T-helper 2 cell (primary cell): ENCODE data around the gene ADCY2.

Experiments
- DNase-seq, 5 experiments: peaks; one replicate each; pipeline versions ENCODE4 v3.0.0 to v3.0.0-alpha.2; 2012 to 2022
- total RNA-seq, 2 donors: gene quantifications; one replicate each; lab custom pipeline; 2026; lab: John Stamatoyannopoulos, UW

Gene ADCY2
- total RNA-seq, result 0 reads per million in 2 donors

DNA sequence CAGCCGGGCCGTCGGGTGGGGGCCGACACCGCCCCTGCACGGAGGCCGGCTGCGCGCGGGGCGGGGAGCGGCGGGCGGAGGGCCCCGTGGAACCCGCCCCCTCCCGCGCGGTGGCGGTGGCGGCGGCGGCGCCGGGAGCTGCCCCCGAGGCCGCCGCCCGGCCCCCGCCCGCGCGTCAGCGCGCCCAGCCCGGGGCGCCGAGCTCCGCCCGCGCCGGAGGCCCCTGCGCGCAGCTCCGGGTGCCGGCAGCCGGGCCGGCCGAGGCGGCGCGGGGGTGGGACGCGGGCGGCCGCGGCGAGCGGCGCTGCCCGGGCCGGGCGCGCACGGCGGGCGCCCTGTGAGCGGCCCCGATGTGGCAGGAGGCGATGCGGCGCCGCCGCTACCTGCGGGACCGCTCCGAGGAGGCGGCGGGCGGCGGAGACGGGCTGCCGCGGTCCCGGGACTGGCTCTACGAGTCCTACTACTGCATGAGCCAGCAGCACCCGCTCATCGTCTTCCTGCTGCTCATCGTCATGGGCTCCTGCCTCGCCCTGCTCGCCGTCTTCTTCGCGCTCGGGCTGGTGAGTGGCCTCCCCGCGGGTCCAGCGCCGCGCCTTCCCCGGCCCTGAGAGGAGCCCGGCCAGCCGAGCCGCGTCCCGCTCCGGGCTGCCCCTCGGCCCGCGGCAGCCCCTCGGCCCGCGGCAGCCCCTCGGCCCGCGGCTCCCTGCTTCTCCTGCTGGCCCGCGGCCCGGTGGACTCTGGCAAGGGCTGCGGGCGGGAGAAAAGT is at the start of gene ADCY2:
Gene ADCY2, plus strand, starts transcription at position 192 of the 766 bp plus-strand sequence. Its CDS starts 159 bp downstream, at position 351.
- DNase-seq, result peak in 1 of 5 experiments; percentile 22

DNA sequence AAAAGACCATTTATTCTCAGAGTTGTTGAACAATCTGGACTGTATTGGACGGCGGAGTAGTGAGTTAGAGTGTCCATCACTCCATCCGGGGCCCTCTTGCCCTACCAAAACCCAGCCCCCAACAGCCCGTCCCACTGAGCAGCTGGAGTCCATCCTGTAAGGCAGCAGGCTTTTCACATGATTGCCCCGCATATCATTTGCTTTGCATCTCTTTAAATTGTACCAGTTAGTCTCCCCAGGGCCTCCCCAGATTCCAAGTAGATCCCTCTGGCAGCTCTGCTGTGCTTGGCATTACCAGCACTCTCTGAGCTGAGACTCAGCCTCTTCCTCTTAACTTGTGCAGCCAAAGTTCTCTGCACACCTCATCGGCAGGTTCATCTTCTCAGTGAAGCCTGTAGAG is 48.6 kb upstream of the ADCY2 start:
- DNase-seq, result no peak

DNA sequence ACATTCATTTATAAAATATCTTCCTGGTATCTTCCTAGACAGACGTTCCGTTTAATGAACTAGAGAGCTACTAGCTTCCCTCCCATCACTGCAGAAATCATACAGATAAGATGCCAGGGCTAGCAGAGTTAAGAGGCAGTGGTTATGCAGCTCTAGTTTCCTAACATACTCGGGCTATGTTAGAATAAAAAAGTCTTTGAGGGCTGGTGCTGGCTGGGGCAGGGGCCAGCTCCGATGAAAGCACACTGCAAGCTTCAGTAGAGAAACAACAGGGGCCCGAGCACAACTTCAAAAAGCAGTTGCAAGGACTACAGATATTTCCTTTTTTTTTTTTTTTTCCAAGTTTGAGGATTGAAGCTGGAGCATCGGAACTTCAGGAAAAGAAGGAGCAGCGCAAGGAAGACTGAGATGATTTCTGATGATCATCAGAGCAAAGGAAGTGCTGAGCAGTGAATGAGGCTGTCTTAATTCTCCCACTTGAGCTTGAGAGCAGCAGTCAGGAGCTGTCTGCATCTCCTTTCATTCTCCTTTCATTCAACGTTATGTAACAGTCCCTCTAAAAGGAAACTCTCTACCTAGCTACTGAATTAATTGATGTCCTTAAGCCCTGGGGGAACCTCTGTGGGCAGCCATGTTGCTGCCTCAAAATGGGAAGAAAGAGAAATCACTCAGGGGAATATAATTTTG is 47.6 kb upstream of the ADCY2 start:
- no peak for DNase-seq

DNA sequence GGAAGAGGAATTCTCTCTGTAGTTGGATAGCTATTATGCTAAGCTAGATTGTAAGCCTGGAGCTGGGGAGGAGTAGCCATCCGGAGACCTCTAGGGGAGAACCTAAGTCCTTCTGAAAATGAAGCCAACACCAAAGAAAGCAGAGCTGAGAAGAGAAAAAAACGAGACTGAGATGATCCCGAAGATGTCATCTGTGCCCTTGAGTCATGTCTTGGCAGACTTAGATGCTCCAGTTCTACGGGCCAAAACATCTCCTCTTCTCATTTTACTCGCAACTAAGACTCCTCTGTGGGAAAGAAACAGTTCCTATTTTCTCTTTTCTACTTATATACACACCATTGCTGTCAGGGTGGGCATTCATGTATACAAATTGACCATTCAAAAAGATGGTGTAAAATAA is 34.3 kb upstream of the ADCY2 start:
- no peak for DNase-seq

DNA sequence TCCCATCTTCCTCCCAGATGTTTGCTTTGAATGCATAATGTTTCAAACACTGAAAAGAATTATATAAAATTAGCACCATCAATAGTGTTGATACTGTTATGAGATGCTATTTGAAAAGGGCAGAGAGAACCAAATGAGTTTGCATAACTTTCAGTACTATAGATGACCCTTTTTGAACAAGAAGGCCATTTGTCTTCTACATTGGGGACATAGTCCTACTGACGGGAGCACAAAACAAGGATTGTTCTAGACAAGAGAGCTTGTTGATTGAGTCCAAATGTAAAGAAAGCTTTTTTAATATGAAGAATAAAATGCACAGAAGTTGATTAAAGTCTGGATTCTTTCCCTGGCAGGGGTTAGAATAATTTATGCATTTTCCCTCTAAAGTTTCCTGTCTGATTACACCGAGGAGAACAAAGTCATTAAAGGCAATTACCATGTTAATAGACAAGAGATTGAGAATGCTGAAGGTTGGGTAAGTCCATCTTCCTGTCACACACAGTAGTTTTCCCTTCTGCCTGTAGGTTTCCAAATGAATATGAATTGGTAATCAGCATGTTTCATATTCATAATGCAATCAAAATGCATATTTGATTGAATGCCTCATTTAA is 32.8 kb upstream of the ADCY2 start:
- DNase-seq, result no peak

DNA sequence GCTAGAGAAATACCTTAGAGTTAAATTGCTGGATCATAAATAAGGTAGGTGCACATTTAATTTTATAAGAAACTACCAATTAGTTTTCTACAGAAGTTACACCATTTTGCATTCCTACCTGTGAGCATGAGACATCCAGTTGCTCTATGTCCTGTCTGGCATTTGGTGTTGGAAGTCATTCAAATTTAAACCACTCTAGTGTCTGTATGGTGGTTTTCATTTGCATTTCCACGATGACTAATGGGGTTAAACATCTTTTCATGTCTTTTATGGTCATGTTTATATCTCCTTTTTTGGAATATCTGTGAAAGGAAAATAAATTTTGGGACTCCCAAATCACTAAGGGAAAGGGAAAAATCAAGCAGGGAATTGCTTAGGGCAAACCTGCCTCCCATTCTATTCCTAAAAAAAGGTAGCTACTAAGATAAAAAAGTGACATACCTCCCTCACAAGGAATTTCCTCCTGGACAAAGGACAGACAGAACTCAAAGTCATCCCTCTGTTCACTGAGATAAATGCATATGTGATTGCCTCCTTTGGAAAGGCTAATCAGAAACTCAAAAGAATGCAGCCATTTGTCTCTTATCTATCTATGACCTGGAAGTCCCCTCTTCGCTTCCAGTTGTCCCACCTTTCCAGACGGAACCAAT is 31.6 kb upstream of the ADCY2 start:
- no peak for DNase-seq

DNA sequence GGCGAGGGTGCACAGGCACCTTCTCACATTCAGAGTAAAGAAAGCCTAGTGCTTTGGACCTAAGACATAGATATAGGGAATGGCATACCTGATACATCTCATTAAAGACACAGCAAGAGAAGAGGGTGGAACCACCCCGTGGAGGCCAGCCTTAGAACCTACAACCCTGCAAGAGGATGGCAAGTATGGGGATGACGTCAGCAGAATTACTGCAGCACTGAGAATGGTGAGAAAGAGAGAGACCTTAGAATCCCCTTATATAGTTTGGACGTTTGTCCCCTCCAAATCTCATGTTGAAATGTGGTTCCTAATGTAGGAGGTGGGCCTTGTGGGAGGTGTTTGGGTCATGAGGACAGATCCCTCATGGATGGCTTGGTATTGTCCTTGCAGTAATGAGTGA is 28.2 kb upstream of the ADCY2 start:
- DNase-seq, result no peak

DNA sequence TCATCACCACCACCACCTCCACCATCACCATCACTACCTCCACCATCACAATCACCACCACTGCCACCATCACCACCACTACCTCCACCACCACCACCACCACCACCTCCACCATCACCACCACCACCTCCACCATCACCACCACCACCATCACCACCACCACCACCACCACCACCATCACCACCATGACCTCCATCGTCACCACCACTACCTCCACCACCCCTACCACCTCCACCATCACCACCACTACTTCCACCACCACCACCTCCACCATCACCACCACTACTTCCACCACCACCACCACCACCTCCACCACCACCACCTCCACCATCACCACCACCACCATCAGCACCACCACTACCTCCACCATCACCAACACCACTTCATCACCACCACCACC is 23.5 kb upstream of the ADCY2 start:
- no peak for DNase-seq

DNA sequence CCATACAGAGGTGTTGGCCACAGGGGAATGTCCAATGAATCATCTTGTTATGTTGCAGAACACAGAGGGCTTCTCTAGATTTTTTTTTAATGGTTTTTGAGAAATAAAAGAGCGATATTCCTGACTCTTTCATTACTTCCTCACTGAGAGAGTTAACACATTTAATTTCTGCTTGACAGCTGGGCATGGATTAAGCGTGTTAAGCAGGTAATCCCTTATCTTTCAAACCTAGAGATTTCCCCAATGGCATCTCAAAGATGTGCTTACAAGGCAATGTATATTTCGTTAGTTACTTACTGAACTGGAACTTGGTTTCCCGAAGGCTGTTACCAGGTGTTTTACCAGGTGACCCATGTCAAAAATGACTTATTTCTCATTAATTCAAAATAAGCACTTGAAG is 21.8 kb upstream of the ADCY2 start:
- DNase-seq, result no peak

DNA sequence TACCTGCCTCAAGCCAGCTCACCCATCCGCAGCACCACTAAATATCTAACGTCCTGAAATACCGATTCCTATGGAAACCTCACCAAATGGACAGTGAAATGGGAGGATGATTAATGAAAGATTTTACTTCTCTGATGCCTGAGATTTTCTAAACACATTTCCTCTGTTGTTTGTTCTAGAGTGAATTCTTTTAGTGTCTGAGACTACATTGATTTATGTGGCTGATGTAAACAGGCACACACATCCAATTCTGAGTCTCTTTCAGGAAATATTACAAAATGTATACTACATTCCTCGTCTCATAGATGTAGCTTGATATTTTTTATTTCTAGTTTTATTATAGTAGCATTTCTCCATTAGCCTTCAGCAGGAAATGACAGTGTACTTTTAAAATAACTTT is 20.5 kb upstream of the ADCY2 start:
- no peak for DNase-seq

DNA sequence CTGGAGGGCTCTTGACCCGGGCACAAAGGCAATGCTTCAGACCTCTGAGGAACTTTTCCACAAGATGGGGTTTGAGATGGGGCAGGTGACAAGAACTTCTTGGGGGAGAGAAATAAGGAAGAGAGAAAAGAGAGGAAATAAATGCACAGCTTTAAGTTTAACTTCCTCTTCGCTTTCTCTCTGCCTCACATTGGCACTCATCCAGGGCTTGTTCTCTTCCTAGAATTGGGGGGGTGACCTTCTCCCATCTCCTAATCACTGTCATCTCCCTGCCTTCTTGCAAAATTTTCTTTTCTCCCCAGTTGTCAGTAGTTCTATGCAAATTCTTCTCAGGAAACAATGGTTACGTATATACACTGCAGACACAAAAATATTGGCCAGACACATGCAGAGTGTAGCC is 19.1 kb upstream of the ADCY2 start:
- no peak for DNase-seq

DNA sequence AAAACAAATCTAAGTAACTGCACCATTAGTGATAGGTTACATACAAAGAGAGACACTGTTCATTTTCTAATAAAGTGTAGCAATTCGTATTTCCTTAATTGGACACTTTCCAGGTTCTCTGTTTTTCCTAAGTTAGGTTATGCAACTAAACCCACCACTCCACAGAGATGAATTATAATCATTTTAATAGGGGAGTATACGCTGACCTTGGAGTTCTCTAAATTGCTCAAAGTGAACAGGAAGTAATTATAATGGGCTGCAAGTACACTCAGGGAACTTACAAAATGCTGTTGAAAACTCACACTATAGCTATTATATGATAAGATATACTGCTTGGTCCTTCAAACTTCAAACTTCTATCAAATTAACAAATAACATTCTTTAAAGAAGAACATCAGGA is 18.2 kb upstream of the ADCY2 start:
- no peak for DNase-seq

DNA sequence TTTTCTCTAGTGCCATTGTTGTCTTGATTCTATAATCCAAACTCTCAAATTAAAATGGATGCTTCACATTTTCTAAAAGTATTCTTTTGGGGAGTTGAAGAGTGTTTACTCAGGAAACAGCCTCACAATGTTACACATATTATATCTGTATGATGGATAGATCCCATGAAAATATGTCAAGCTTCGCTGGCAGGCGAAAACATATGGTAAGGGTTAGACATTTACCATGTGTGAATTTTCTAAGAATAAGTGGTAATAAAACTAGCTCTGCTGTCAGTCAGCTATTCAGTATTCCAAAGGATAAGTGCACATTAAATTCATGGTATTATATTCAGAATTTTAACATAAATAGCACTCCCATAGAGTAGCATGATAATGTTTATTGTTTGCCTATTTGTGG is 13.3 kb upstream of the ADCY2 start:
- DNase-seq, result no peak

DNA sequence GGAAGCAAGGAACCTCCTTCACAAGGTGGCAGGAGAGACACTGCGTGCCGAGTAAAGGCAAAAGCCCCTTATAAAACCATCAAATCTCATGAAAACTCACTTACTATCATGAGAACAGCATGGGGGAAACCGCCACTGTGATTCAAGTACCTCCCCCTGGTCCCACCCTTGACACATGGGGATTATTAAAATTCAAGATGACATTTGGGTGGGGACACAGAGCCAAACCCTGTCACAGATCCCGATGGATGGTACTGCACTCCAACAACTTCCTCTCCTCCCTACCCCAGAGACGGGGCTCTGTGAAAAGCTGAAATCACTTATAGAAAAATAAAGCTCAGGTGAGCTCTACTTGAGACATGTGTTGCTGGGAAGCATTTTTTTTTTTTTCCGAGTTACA is 10.3 kb upstream of the ADCY2 start:
- no peak for DNase-seq

DNA sequence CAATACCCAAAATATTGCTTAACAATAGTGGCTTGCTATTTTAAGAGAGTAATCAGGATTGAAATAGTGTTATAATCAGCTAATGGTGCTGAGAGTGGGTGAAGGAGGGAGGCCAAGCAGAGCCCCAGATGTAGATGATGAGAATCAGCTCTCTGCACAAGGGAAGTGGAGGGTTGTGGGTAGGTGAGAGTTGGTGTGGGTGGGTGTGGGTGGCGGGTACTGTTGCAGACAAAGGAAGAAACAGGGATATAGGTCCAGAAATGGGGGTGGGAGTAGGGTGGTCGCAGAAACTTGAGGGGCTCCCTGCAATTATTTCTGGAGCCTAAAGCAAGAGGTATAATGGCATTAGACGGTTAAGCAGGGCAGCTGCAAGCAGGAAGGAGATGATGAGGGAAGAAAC is 7.4 kb upstream of the ADCY2 start:
- no peak for DNase-seq

DNA sequence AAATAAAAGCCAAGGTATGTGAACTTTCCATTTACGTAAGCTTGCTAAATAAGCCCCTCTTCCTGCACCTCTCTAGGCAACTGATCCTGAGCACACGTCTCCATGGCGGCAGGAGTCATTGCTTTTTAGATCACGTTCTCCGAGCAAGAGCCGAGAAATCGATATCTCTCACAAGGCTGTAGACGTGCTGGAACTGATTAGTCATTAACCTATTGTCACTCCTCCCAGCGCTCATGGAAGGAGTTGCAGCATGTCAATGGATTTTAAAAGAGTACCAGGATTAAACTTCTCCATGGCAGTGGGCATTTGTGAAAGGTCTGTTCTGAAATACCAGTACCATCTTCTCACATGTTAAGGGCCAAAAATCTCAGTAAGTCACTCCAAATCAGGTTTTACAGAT is 4.7 kb upstream of the ADCY2 start:
- no peak for DNase-seq

DNA sequence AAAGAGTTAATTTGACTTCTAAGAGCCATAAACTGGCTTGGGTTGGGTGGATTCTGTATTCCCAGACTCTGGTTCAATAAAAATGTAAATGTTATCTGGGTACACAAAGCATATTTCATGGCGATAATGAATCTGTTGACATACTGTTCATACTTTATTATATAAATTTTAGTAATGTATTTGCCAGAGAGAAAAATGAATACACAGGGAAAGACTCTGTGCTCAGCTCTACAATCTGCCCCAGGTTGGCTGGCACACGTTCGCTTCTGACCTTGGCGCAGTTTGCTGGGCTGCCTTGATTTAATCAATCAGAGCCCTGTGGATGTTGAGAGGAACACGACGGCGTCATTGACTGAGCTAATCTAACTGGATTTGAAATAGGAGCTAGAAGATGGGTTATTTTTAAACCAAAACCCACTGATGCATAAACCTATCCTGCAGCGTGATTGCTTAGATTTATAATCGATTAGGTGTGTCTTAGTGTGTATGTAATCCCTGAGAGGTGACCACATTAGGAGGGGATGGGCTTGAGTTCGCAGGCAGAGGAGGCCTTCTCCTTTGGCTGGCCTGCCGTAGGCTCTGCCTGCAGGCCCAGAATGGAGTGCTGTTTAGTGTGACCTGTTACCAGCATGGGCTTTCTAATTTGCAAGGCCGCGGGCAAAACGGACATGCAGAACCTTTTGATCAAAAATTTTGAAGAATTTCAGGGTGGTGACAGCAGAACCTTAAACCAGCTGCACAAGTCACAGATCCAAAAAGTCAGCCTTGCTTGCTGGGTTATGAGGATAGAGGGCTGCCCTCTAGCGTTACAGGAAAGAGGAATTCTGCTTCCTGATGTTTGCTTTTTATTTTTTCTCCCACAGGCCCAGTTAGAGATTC is 3.9 kb upstream of the ADCY2 start:
- DNase-seq, result no peak

DNA sequence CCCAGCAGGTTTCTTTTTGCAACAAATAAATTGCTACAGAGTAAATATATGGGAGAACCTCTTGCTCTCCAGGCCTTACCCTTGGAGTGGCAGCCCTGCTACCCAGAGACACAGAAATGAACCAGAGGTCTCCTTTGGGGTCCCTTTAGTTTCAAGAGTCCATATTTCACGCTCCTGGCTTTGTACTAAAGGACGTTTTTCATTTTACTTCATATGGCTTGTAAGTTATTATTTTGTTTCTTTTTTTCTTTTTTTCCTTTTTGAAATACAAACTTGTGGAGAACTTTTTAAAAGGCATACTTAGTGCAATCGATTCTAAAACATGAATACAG is 3.3 kb upstream of the ADCY2 start:
- DNase-seq, result no peak

DNA sequence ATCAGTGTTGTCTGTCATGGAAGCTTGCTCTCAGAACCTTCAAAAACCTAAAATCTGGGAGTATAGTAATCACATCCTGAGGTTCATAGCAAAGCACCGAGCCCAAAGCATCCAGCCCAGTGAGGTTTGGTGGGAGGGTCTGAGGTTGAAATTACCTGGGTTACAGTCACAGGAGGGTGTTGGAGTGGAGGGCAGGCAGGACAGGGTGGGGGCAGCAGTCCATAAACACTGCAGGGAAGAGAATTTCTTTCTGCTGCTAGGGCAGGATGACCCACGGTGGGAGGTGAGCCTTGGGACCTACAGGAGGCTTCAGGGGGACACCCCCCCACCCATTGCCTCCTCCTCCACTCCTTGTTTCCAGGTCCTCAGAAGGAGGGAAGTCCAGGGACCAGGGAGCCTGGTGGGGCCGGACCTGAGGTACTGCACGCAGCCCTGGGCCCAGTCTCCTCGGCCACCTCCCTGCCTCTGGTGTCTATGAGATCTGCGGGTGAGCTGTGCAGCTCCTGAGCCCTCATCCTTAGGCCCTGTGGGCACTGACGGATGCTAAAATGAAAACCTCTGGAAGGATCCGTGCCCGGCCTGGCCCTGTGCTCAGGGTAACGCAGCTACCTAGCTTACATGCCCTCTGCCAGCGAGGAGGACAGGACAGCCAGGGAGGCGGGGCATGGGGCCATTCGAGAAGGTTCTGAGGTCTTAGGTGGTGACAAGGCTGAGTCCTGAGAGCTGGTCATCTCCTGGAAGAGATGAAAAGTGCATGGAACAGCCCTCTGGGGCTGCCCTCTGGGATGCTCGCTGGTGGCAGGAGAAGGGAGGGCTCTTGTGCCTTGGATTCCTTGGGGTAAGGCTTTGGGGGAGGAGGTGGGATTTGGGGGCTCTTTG is 1.8 kb upstream of the ADCY2 start:
- DNase-seq, result no peak

DNA sequence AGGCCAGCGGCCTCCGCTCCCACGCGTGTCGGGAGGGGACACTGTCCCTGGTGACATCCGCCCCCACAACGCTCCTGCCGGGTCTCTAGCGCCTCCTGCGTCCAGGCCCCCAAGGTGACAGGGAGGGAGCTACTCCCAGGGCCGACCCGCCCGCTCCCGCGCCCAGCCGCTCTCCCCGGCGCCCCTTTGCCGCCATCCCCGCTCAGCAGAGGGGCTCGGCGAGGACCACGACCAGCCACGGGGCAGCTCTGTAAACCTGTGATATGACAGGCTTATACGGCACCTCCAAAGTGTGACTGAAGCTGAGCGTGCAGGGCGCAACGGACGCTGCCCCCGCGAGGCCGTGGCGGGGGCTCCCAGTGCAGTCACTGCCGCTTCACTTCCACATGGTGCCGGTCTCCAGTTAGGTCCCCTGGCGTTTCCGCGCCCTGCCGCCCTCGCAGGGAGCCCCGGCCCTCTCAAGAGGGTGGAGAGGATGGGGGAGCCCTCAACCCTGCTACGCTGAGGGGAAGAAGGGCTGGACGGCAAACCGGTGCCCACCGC is 978 bp upstream of the ADCY2 start:
- no peak for DNase-seq

DNA sequence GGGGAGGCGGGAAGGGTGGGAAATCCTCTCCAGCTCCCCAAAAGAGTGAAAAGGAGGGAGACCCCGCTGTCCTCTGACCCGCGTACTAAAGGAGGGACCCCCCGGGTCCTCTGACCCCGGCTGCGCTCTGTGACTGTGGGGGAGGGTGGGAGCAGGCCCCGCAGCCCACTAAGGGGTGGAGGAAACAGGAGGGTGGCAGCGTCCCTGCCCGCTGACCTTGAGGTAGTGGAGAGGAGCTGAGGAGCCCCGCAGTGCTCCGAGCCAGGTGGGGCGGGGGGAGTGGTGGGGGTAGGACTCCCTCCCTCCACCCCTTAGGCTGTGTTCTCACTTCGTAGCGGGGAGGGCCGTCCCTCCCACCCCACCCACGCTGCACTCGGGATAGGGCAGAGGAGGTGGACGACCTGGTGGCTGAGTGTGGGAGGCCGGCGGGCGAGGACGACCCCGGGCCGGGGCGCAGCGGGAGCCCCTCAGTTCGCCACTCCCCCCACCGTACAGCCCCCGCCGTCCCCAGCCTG is 449 bp upstream of the ADCY2 start:
- DNase-seq, result no peak
